Endothelial cell of umbilical vein (primary cell): ENCODE measurements around the gene CBX4. TPM values are rescaled to one million over a fixed set of nuclear protein-coding genes. Genes with fewer than 3 reads are reported as not detected.

Experiments used
- BruUV-seq: library from RNA; stranded (reverse); fragments of 400-500 nt; replicated peaks from 2 replicates; lab custom pipeline; 2021; lab: Mats Ljungman, UMichigan
- CTCF ChIA-PET: fragments of 300-600, 350-600 bp; sonication (Branson Sonifier 250); formaldehyde crosslinking; loops from one replicate; lab custom pipeline; 2021; ENCODE audit warnings: antibody characterized with exemption, inconsistent platforms; lab: Charles Lee
- POLR2A ChIA-PET: fragments of 300-600, 350-600 bp; sonication (Branson Sonifier 250); formaldehyde crosslinking; loops from one replicate; lab custom pipeline; 2021; ENCODE audit warnings: antibody characterized with exemption, inconsistent platforms; lab: Charles Lee
- DNase-seq: peaks from one replicate; pipeline ENCODE4 v3.0.0-alpha.2; 2011; ENCODE audit warnings: low read depth, low spot score
- FAIRE-seq: peaks from 2 replicates; lab custom pipeline; 2011; peaks lifted over from hg19 to GRCh38; lab: Jason Lieb, UNC
- H2AFZ ChIP-seq: 2 replicates; pipeline ENCODE4 v1.6.0; 2012; ENCODE audit warnings: low read depth, low read length, control low read depth, inconsistent platforms
- H3K27ac ChIP-seq: 2 replicates; pipeline ENCODE4 v1.5.1; 2011; ENCODE audit warnings: low read depth, mild to moderate bottlenecking, control low read depth, low read length, moderate library complexity; ENCODE audit not compliant: insufficient read depth
- H3K27me3 ChIP-seq, 2 experiments: 2 replicates each; pipeline versions ENCODE4 v1.6.0 to v1.6.1; 2011; ENCODE audit warnings: low read length in 2 of 2, mixed read lengths in 1 of 2; ENCODE audit not compliant: control insufficient read depth in 2 of 2, insufficient read depth in 2 of 2
- H3K36me3 ChIP-seq, 2 experiments: 2 replicates in 1 of 2; 3 replicates in 1 of 2; pipeline ENCODE4 v1.5.1; 2011; ENCODE audit warnings: low read length in 2 of 2, mild to moderate bottlenecking in 1 of 2, moderate library complexity in 1 of 2; ENCODE audit not compliant: control insufficient read depth in 2 of 2, insufficient read depth in 2 of 2; ENCODE audit errors: extremely low read depth in 1 of 2
- H3K4me1 ChIP-seq: 3 replicates; pipeline ENCODE4 v1.5.1; 2011; ENCODE audit warnings: mild to moderate bottlenecking, low read length; ENCODE audit not compliant: control insufficient read depth, insufficient read depth; ENCODE audit errors: extremely low read depth
- H3K4me2 ChIP-seq: 2 replicates; pipeline ENCODE4 v1.6.1; 2011; ENCODE audit warnings: low read length, control low read depth, mixed read lengths; ENCODE audit not compliant: insufficient read depth
- H3K4me3 ChIP-seq, 3 experiments: fragments of 200-600 bp in 1 of 3; sonication (generic), shearing (Covaris generic) in 1 of 3; replicated peaks in 1 of 3; 2 replicates each; pipeline ENCODE4 v1.5.1; 2011 to 2016; ENCODE audit warnings: control low read depth in 3 of 3, low read length in 3 of 3, mild to moderate bottlenecking in 2 of 3, inconsistent platforms in 1 of 3, low read depth in 1 of 3, moderate library complexity in 1 of 3; ENCODE audit not compliant: insufficient read depth in 1 of 3
- H3K79me2 ChIP-seq: 2 replicates; pipeline ENCODE4 v1.6.0; 2012; ENCODE audit warnings: low read length, inconsistent platforms; ENCODE audit not compliant: control insufficient read depth, insufficient read depth
- H3K9ac ChIP-seq: replicated peaks from 2 replicates; pipeline ENCODE3; 2011; ENCODE audit warnings: low read length, control low read depth; ENCODE audit not compliant: insufficient read depth; ENCODE audit errors: extremely low read depth
- H3K9me1 ChIP-seq: replicated peaks from 3 replicates; pipeline ENCODE4 v1.6.0; 2011; ENCODE audit warnings: mild to moderate bottlenecking, low read length; ENCODE audit not compliant: control insufficient read depth, insufficient read depth; ENCODE audit errors: extremely low read depth
- H3K9me3 ChIP-seq: replicated peaks from 2 replicates; pipeline ENCODE4 v1.5.1; 2012; ENCODE audit warnings: low read length, inconsistent platforms; ENCODE audit not compliant: control insufficient read depth, insufficient read depth
- H4K20me1 ChIP-seq: replicated peaks from 2 replicates; pipeline ENCODE3; 2011; ENCODE audit warnings: mild to moderate bottlenecking, low read length; ENCODE audit not compliant: control insufficient read depth, insufficient read depth; ENCODE audit errors: extremely low read depth
- CTCF ChIP-seq, 2 donors: IDR thresholded peaks; 1 replicate in 1 of 2; 2 replicates in 1 of 2; pipeline ENCODE4 v1.5.1; 2011; ENCODE audit warnings: low read length in 2 of 2, mild to moderate bottlenecking in 2 of 2, moderate library complexity in 2 of 2, control low read depth in 1 of 2, inconsistent platforms in 1 of 2, low read depth in 1 of 2; ENCODE audit not compliant: insufficient read depth in 1 of 2; ENCODE audit errors: extremely low read depth in 1 of 2
- EZH2 ChIP-seq: IDR thresholded peaks from 2 replicates; pipeline ENCODE4 v1.6.1; 2012; ENCODE audit warnings: borderline replicate concordance, low read depth, mild to moderate bottlenecking, moderate library complexity, low read length, inconsistent platforms; ENCODE audit not compliant: severe bottlenecking
- FOS ChIP-seq: IDR thresholded peaks from 2 replicates; pipeline ENCODE4 v1.6.1; 2011; ENCODE audit warnings: mild to moderate bottlenecking, low read length, moderate library complexity, borderline replicate concordance; ENCODE audit not compliant: insufficient read depth
- GATA2 ChIP-seq: IDR thresholded peaks from 2 replicates; pipeline ENCODE4 v1.7.0; 2011; ENCODE audit warnings: low read depth, mild to moderate bottlenecking, moderate library complexity, mixed read lengths, low read length; ENCODE audit not compliant: insufficient read length, insufficient read depth
- JUN ChIP-seq: IDR thresholded peaks from 2 replicates; pipeline ENCODE4 v1.6.1; 2011; ENCODE audit warnings: borderline replicate concordance, low read depth; ENCODE audit not compliant: insufficient read length, insufficient read depth
- MYC ChIP-seq: IDR thresholded peaks from one replicate; pipeline ENCODE4 v1.6.1; 2011; ENCODE audit warnings: mild to moderate bottlenecking, low read depth, low read length
- POLR2A ChIP-seq: IDR thresholded peaks from 2 replicates; pipeline ENCODE4 v1.6.1; 2012; ENCODE audit warnings: low read depth, mild to moderate bottlenecking, control low read depth, low read length
- POLR2AphosphoS5 ChIP-seq: IDR thresholded peaks from 2 replicates; pipeline ENCODE4 v1.6.1; 2012; ENCODE audit warnings: low read depth, mild to moderate bottlenecking, control low read depth, low read length, moderate library complexity; ENCODE audit not compliant: insufficient read depth
- dilution Hi-C: fragments of 300-500 bp; cut with MboI; formaldehyde crosslinking; loops from one replicate; pipeline ENCODE4 v1.15.0; 2019; ENCODE audit warnings: low sequenced_read_pairs; ENCODE audit not compliant: extremely low pct_ligation_motif_present
- intact Hi-C: fragments of 100-400 bp; cut with micrococcal nuclease; formaldehyde crosslinking; loops from one replicate; pipeline ENCODE4 v1.10.0; 2022
- polyA plus RNA-seq, 4 experiments: library from polyadenylated mRNA; depleted of rRNA in 3 of 4; stranded (reverse) in 3 of 4; unstranded in 1 of 4; fragments of >200 nt; gene quantifications; 2 replicates each; pipeline versions ENCODE4 v1.2.1 to v1.2.3, GENCODE V29; 2011 to 2012; ENCODE audit warnings: missing spikeins in 1 of 4
- total RNA-seq: library from RNA; stranded (reverse); gene quantifications from 2 replicates; pipeline ENCODE4 v1.2.3, GENCODE V29; 2021
- TF ChIP-seq, protein P1 (sequence below): IDR thresholded peaks from 2 replicates; pipeline ENCODE4 v1.6.1; 2011; ENCODE audit not compliant: insufficient read depth, insufficient read length

The CBX4 gene
- total and polyA plus RNA-seq, 2 donors (not counting 3 experiments of a cell fraction or from before 2014, with no cell fraction given) = 7.0 to 12.3 TPM

- POLR2A ChIA-PET = no interaction called here
- no peaks in the 10 kb centered on the region for H3K9me3 ChIP-seq
- BruUV-seq = no TSS peak
- H3K27ac ChIP-seq = no peak overlapping the region
- intact Hi-C loops = no loop called here
- no peaks in the 10 kb centered on the region for H3K79me2 ChIP-seq
- no peaks in the 10 kb centered on the region for H3K9me1 ChIP-seq
- dilution Hi-C loops = no loop called here
- DNase-seq (no peak), FAIRE-seq (no peak)
- CTCF ChIA-PET = interaction anchor here (0.8 to 3.5 kb wide), 33 partner anchors 8 to 335 kb away, joined by 3 to 20 read pairs (median 5); partner anchors contain the start of gene CBX4
- no peaks in the 10 kb centered on the region for H4K20me1 ChIP-seq
- no peak overlapping the region for H2AFZ ChIP-seq
- no peak overlapping the region for H3K4me2 ChIP-seq
- peaks cover 40 to 57% of the 10 kb centered on the region in 2 experiments for H3K27me3 ChIP-seq
- H3K36me3 ChIP-seq = peaks cover 0 to 4% of the 10 kb centered on the region in 2 experiments
- TF ChIP-seq EZH2 = no peak
- TF ChIP-seq CTCF (IDR thresholded peaks at IDR 0.05; ENCODE audit: extremely low read depth in 1 of 2, insufficient read depth in 1 of 2, low read depth in 1 of 2, low read length in 2 of 2) = no peak
- no peak for TF ChIP-seq POLR2AphosphoS5
- no peak for TF ChIP-seq POLR2A
- no peak for TF ChIP-seq FOS
- no peak for TF ChIP-seq GATA2
- TF ChIP-seq, protein P1, sequence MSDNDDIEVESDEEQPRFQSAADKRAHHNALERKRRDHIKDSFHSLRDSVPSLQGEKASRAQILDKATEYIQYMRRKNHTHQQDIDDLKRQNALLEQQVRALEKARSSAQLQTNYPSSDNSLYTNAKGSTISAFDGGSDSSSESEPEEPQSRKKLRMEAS = no peak
- no peak for TF ChIP-seq JUN
- no peak for TF ChIP-seq MYC
- no peak overlapping the region for H3K9ac ChIP-seq
- peaks cover 6% of the 10 kb centered on the region for H3K4me1 ChIP-seq
- H3K4me3 ChIP-seq = no peak overlapping the region
These were observed 50.0 kb downstream of the CBX4 start for GRCh38 chr17:79788989-79789942.
